SK-N-SH treated with all-trans-retinoic acid at 6 μM for 48 hours (cell line): ENCODE data around the gene VWF.

ENCODE experiments used
- ATAC-seq: fragments of 200-7000 bp; cut with Tn5 transposase; 3 replicates; pipeline ENCODE4 v1.9.1; 2020; ENCODE audit warnings: mild to moderate bottlenecking, moderate library complexity
- ARNTL ChIP-seq: fragments of 450-650 bp; formaldehyde crosslinking; IDR thresholded peaks from 2 replicates; pipeline ENCODE4 v1.5.0; 2020; ENCODE audit warnings: low read depth, mild to moderate bottlenecking, moderate library complexity, borderline replicate concordance
- BACH2 ChIP-seq: fragments of 250-450 bp; sonication (Bioruptor Pico); IDR thresholded peaks from 2 replicates; pipeline ENCODE4 v1.9.0; 2021; ENCODE audit warnings: mild to moderate bottlenecking, borderline replicate concordance
- CREB5 ChIP-seq: fragments of 250-450 bp; sonication (Bioruptor Pico); IDR thresholded peaks from 2 replicates; pipeline ENCODE4 v1.5.1; 2020; ENCODE audit warnings: low read depth, mild to moderate bottlenecking, moderate library complexity
- CSDC2 ChIP-seq: fragments of 250-450 bp; sonication (Bioruptor Pico); IDR thresholded peaks from 2 replicates; pipeline ENCODE4 v1.5.0; 2020; ENCODE audit warnings: mild to moderate bottlenecking, moderate library complexity
- ESRRG ChIP-seq: fragments of 250-450 bp; sonication (Bioruptor Pico); IDR thresholded peaks from 2 replicates; pipeline ENCODE4 v1.6.1; 2021; ENCODE audit warnings: mild to moderate bottlenecking
- GLIS3 ChIP-seq: fragments of 250-450 bp; sonication (Bioruptor Pico); IDR thresholded peaks from 2 replicates; pipeline ENCODE4 v1.5.0; 2020; ENCODE audit warnings: mild to moderate bottlenecking, moderate library complexity
- ISL1 ChIP-seq: fragments of 250-450 bp; sonication (Bioruptor Pico); IDR thresholded peaks from 2 replicates; pipeline ENCODE4 v2.1.2; 2022; ENCODE audit warnings: mild to moderate bottlenecking, moderate library complexity
- OSR1 ChIP-seq: fragments of 250-450 bp; sonication (Bioruptor Pico); IDR thresholded peaks from 2 replicates; pipeline ENCODE4 v1.8.0; 2022; ENCODE audit warnings: moderate library complexity, mild to moderate bottlenecking, inconsistent platforms
- POU6F1 ChIP-seq: fragments of 250-450 bp; sonication (Bioruptor Pico); IDR thresholded peaks from 2 replicates; pipeline ENCODE4 v1.8.0; 2021; ENCODE audit warnings: low read depth, mild to moderate bottlenecking, moderate library complexity, borderline replicate concordance
- PPARA ChIP-seq: fragments of 250-450 bp; sonication (Bioruptor Pico); IDR thresholded peaks from 2 replicates; pipeline ENCODE4 v1.5.0; 2020; ENCODE audit warnings: mild to moderate bottlenecking, borderline replicate concordance
- SNAI2 ChIP-seq: fragments of 250-450 bp; sonication (Bioruptor Pico); IDR thresholded peaks from 2 replicates; pipeline ENCODE4 v1.5.0; 2020; ENCODE audit warnings: mild to moderate bottlenecking, moderate library complexity
- TCF4 ChIP-seq: fragments of 250-450 bp; sonication (Bioruptor Pico); IDR thresholded peaks from 2 replicates; pipeline ENCODE4 v1.8.0; 2021; ENCODE audit warnings: mild to moderate bottlenecking, moderate library complexity, borderline replicate concordance
- TOX ChIP-seq: fragments of 250-450 bp; sonication (Bioruptor Pico); IDR thresholded peaks from 2 replicates; pipeline ENCODE4 v1.8.0; 2021; ENCODE audit warnings: mild to moderate bottlenecking, moderate library complexity, borderline replicate concordance
- ZC3H10 ChIP-seq: fragments of 250-450 bp; sonication (Bioruptor Pico); IDR thresholded peaks from 2 replicates; pipeline ENCODE4 v1.5.1; 2021; ENCODE audit warnings: mild to moderate bottlenecking, moderate library complexity
- ZFP3 ChIP-seq: fragments of 250-450 bp; sonication (Bioruptor Pico); IDR thresholded peaks from 2 replicates; pipeline ENCODE4 v1.5.0; 2020; ENCODE audit warnings: mild to moderate bottlenecking, moderate library complexity
- ZFP30 ChIP-seq: fragments of 450-650 bp; formaldehyde crosslinking; IDR thresholded peaks from 2 replicates; pipeline ENCODE4 v1.5.0; 2022; ENCODE audit warnings: mild to moderate bottlenecking, moderate library complexity
- ZNF565 ChIP-seq: fragments of 450-650 bp; formaldehyde crosslinking; conservative IDR thresholded peaks from 2 replicates; pipeline ENCODE4 v1.5.0; 2020; ENCODE audit warnings: low read depth, mild to moderate bottlenecking, moderate library complexity
- ZNF8 ChIP-seq: fragments of 450-650 bp; formaldehyde crosslinking; IDR thresholded peaks from 2 replicates; pipeline ENCODE4 v1.5.0; 2020; ENCODE audit warnings: mild to moderate bottlenecking, moderate library complexity
- TF ChIP-seq, protein P1 (sequence below): fragments of 250-450 bp; sonication (Bioruptor Pico); IDR thresholded peaks from 2 replicates; pipeline ENCODE4 v1.8.0; 2020; ENCODE audit warnings: mild to moderate bottlenecking, moderate library complexity, borderline replicate concordance
- TF ChIP-seq, protein P2 (sequence below): fragments of 250-450 bp; sonication (Bioruptor Pico); IDR thresholded peaks from 2 replicates; pipeline ENCODE4 v1.5.1; 2021; ENCODE audit warnings: mild to moderate bottlenecking, moderate library complexity

Gene VWF

GRCh38 chr12:5967645-5968415 lies 156.6 kb downstream of the VWF start:
- no peak for TF ChIP-seq SNAI2
- TF ChIP-seq BACH2 (CRISPR knock-in tag), result no peak
- TF ChIP-seq PPARA (CRISPR knock-in tag), result no peak
- no peak for ATAC-seq

GRCh38 chr12:5966486-5967095 lies 157.9 kb downstream of the VWF start:
- TF ChIP-seq OSR1 (CRISPR knock-in tag) (no peak), ZFP30 (CRISPR knock-in tag) (no peak), ZNF565 (CRISPR knock-in tag) (no peak), TCF4 (CRISPR knock-in tag) (no peak), ESRRG (CRISPR knock-in tag) (no peak), POU6F1 (no peak), ZC3H10 (CRISPR knock-in tag) (no peak), TOX (CRISPR knock-in tag) (no peak), PPARA (CRISPR knock-in tag) (no peak), ARNTL (CRISPR knock-in tag) (no peak), SNAI2 (no peak)
- TF ChIP-seq, protein P1, sequence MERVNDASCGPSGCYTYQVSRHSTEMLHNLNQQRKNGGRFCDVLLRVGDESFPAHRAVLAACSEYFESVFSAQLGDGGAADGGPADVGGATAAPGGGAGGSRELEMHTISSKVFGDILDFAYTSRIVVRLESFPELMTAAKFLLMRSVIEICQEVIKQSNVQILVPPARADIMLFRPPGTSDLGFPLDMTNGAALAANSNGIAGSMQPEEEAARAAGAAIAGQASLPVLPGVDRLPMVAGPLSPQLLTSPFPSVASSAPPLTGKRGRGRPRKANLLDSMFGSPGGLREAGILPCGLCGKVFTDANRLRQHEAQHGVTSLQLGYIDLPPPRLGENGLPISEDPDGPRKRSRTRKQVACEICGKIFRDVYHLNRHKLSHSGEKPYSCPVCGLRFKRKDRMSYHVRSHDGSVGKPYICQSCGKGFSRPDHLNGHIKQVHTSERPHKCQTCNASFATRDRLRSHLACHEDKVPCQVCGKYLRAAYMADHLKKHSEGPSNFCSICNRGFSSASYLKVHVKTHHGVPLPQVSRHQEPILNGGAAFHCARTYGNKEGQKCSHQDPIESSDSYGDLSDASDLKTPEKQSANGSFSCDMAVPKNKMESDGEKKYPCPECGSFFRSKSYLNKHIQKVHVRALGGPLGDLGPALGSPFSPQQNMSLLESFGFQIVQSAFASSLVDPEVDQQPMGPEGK, result no peak

DNA sequence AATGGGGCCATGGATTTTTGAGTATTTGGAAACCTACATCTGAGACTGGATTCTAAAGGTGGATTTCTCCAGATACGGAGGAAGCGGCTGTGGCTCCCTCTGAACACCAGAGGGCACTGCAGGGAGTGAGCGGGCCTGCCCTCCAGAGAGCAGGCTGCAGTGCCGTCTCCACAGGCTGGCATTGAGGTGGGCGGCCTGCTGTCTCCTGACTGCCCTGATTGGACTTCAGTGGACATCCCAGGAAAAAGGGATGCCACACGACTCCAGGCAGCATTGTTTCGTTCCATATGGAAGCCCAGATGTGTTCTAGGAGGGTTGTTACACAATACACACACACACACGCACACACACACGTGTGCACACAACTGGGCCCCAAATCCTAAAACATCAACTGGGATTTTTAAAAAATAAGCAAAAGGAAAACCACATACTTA lies 158.5 kb downstream of the VWF start:
- no peak for TF ChIP-seq CREB5 (CRISPR knock-in tag)
- TF ChIP-seq POU6F1, result no peak
- TF ChIP-seq ISL1, result no peak
- TF ChIP-seq TCF4 (CRISPR knock-in tag), result no peak
- ATAC-seq, result peak; percentile 99

More at GRCh38 chr12:5966486-5967095, 157.9 kb downstream of the VWF start:
- ATAC-seq, result no peak

GRCh38 chr12:5964913-5965900 lies 159.3 kb downstream of the VWF start:
- peak; percentile 41 for ATAC-seq
- TF ChIP-seq ESRRG (CRISPR knock-in tag) (no peak), ZFP3 (no peak), TOX (CRISPR knock-in tag) (no peak), ISL1 (no peak), GLIS3 (CRISPR knock-in tag) (no peak), ARNTL (CRISPR knock-in tag) (no peak), ZNF8 (CRISPR knock-in tag) (no peak), SNAI2 (no peak), BACH2 (CRISPR knock-in tag) (no peak), CREB5 (CRISPR knock-in tag) (no peak), CSDC2 (CRISPR knock-in tag) (no peak)
- TF ChIP-seq, protein P2, sequence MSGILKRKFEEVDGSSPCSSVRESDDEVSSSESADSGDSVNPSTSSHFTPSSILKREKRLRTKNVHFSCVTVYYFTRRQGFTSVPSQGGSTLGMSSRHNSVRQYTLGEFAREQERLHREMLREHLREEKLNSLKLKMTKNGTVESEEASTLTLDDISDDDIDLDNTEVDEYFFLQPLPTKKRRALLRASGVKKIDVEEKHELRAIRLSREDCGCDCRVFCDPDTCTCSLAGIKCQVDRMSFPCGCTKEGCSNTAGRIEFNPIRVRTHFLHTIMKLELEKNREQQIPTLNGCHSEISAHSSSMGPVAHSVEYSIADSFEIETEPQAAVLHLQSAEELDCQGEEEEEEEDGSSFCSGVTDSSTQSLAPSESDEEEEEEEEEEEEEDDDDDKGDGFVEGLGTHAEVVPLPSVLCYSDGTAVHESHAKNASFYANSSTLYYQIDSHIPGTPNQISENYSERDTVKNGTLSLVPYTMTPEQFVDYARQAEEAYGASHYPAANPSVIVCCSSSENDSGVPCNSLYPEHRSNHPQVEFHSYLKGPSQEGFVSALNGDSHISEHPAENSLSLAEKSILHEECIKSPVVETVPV (CRISPR knock-in tag), result no peak
